Measurements from ENCODE around the gene PRODH2. TPM values are rescaled to one million over a fixed set of nuclear protein-coding genes. Genes with fewer than 3 reads are reported as not detected.

The PRODH2 gene
- total and polyA plus RNA-seq, 10 of the 15 experiments (the other 5 are each of a cell fraction or from before 2014, with no cell fraction given), result 0.07 TPM; not detected in 9

GRCh38 chr19:35787227-35787799 is 25.3 kb downstream of the PRODH2 start:
- no peak overlapping the region for H3K4me3 ChIP-seq
- H3K27ac ChIP-seq (ENCODE audit: control insufficient read depth, insufficient read depth), result no peak overlapping the region
- no peaks in the 10 kb centered on the region for H3K9me3 ChIP-seq (replicated peaks; ENCODE audit: control insufficient read depth, insufficient read depth, low read length)
- H3K4me2 ChIP-seq (ENCODE audit: control insufficient read depth, insufficient read depth), result no peak overlapping the region
- H3K79me2 ChIP-seq (ENCODE audit: control insufficient read depth, insufficient read depth, low read length), result no peaks in the 10 kb centered on the region
- H3K4me1 ChIP-seq (ENCODE audit: control insufficient read depth, insufficient read depth, low read length), result no peaks in the 10 kb centered on the region
- H3K36me3 ChIP-seq (ENCODE audit: control insufficient read depth in 2 of 2, insufficient read depth in 2 of 2, low read length in 1 of 2), result no peaks in the 10 kb centered on the region
- DNase-seq (ENCODE audit: low read depth, low spot score), result no peak
- TF ChIP-seq HDAC6 (IDR thresholded peaks at IDR 0.05; ENCODE audit: unreplicated experiment), result no peak
- no peak for TF ChIP-seq NBN (IDR thresholded peaks at IDR 0.05)
- TF ChIP-seq IKZF2 (IDR thresholded peaks at IDR 0.05), result no peak
- no peak for TF ChIP-seq NR2C1 (IDR thresholded peaks at IDR 0.05)
- TF ChIP-seq SUZ12 (IDR thresholded peaks at IDR 0.05; ENCODE audit: unreplicated experiment), result no peak
- no peak for TF ChIP-seq E4F1 (IDR thresholded peaks at IDR 0.05; ENCODE audit: borderline replicate concordance, partially characterized antibody)
- no peak for TF ChIP-seq TCF7 (IDR thresholded peaks at IDR 0.05; ENCODE audit: borderline replicate concordance)
- TF ChIP-seq BCL11A (IDR thresholded peaks at IDR 0.05; ENCODE audit: low read depth, low read length), result no peak
- TF ChIP-seq EGR1 (IDR thresholded peaks at IDR 0.05; ENCODE audit: borderline replicate concordance in 1 of 2, low read depth in 2 of 2, low read length in 2 of 2), result no peak
- intact Hi-C loops (cut with micrococcal nuclease; ENCODE audit: unreplicated experiment), result no loop called here
- ChIA-PET CTCF (interaction anchor here (3.1 kb wide), 1 partner anchor 93 kb away, joined by 12 read pairs; no protein-coding TSS in a partner anchor), SMC1A (ENCODE audit: uncharacterized antibody, unreplicated experiment) (no interaction called here), RAD21 (ENCODE audit: unreplicated experiment) (interaction anchor here (0.6 kb wide), 1 partner anchor 96 kb away, joined by 4 read pairs; no protein-coding TSS in a partner anchor), POLR2A (no interaction called here)
- H4K20me1 ChIP-seq (ENCODE audit: control insufficient read depth, insufficient read depth), result no peaks in the 10 kb centered on the region
- BruUV-seq (replicated peaks), result no TSS peak
- H2AFZ ChIP-seq (ENCODE audit: control insufficient read depth, low read depth, low read length), result no peak overlapping the region
- no peaks in the 10 kb centered on the region for H3K27me3 ChIP-seq (replicated peaks in 1 of 2; ENCODE audit: control insufficient read depth in 2 of 2, insufficient read depth in 2 of 2, low read length in 1 of 2)
- WGBS (ENCODE audit: insufficient coverage, insufficient replicate concordance, low lambda C conversion rate, missing lambda C conversion rate), result 64% methylated on average over 11 of the region's 15 CpGs
- no peak overlapping the region for H3K9ac ChIP-seq (ENCODE audit: control insufficient read depth, insufficient read depth, low read length)
- ATAC-seq, result no peak
- in situ Hi-C loops (cut with MboI), result no loop called here
- FAIRE-seq, result no peak
